ENCODE measurements around the gene PCDHGC3.

PCDHGC3 gene

DNA sequence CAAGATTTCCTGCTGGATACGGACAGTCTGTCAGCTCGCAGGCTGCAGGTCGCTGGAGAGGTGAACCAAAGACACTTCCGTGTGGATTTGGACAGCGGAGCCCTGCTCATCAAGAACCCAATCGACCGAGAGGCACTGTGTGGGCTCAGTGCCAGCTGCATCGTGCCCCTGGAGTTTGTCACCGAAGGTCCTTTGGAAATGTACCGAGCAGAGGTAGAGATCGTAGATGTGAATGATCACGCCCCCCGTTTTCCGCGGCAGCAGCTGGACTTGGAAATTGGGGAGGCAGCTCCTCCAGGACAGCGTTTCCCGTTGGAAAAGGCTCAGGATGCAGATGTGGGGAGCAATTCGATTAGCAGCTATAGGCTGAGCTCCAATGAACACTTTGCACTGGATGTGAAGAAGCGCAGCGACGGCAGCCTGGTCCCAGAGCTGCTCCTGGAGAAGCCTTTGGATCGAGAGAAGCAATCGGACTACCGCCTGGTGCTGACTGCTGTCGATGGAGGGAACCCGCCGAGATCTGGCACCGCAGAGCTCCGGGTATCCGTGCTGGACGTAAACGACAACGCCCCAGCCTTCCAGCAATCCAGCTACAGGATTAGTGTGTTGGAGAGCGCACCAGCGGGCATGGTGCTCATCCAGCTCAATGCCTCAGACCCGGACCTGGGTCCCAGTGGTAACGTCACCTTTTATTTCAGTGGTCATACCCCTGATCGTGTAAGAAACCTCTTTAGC, 9.7 kb downstream of the PCDHGC3 start:
- no peak for DNase-seq (ENCODE audit: low spot score)

DNA sequence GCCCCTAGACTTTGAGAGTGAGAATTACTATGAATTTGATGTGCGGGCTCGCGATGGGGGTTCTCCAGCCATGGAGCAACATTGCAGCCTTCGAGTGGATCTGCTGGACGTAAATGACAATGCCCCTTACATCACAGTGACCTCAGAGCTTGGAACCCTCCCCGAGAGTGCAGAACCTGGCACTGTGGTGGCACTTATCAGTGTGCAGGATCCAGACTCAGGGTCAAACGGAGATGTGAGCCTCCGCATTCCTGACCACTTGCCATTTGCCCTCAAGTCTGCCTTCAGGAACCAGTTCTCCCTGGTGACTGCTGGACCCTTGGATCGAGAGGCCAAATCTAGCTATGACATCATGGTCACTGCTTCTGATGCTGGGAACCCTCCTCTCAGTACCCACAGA, 10.3 kb downstream of the PCDHGC3 start:
- DNase-seq (ENCODE audit: low spot score), result no peak

DNA sequence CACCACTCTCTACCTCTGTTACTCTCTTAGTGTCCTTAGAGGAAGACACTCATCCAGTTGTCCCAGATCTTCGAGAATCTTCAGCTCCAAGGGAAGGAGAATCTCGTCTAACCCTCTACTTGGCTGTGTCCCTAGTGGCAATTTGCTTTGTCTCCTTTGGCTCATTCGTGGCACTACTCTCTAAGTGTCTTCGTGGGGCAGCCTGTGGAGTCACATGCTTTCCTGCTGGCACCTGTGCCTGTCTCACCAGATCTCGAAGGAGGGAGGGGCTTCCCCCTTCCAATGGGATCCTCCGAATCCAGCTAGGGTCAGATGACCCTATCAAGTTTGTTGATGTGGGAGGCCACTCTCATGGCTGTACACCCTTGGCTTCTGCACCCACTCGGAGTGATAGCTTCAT, 11.4 kb downstream of the PCDHGC3 start:
- DNase-seq (ENCODE audit: low spot score), result no peak

DNA sequence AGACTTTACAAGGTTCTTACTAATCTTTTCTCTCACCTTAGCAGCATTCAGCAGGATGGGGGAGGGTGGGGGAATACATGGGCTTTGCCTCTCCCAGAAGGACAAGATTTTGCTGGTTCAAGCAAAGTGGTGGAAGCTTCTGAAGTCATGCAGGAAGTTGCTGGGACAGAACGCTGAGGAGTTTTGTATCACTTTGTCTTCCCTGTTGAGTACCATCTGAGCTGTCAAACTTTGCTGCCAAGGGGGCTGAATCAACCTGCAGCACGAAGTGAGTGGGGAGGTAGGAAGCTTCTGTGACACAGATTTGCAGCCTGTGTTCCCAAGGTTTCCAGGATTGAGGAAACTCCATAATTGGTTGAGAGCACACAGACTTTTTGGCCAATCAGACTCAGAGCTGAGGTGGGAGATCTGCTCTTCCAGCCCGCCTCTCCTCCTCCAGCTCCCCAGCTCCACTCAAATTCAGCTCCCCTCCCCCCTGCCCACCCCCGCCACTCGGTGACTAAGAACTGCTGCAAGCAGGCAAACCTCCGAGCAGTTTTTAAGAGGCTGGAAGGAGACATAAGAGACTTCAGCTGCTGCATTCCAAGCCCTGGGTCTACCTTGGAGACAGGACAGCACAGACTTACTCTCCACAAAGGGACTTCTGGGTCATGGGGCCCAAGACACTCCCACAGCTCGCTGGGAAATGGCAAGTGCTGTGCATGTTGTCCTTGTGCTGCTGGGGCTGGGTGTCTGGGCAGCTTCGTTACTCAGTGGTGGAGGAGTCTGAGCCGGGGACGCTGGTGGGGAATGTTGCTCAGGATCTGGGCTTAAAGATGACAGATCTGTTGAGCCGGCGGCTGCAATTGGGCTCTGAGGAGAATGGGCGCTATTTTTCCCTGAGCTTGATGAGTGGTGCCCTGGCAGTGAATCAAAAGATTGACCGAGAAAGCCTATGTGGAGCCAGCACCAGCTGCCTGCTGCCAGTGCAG, 13.1 kb downstream of the PCDHGC3 start, which contains the start of gene PCDHGC5:
Gene PCDHGC5 (plus strand): TSS at position 491 of the 971 bp plus-strand sequence. CDS start 160 bp downstream, at position 651.
- DNase-seq (ENCODE audit: low spot score), result no peak

DNA sequence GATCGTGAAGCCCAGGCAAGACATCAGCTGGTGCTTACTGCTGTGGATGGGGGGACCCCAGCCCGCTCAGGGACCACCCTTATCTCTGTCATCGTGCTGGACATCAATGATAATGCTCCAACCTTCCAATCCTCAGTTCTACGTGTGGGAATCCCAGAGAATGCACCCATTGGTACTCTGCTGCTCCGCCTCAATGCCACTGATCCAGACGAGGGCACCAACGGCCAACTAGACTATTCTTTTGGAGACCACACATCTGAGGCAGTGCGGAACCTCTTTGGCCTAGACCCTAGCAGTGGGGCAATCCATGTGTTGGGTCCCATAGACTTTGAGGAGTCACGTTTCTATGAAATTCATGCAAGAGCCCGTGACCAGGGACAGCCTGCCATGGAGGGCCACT, 14.1 kb downstream of the PCDHGC3 start:
- no peak for DNase-seq (ENCODE audit: low spot score)

DNA sequence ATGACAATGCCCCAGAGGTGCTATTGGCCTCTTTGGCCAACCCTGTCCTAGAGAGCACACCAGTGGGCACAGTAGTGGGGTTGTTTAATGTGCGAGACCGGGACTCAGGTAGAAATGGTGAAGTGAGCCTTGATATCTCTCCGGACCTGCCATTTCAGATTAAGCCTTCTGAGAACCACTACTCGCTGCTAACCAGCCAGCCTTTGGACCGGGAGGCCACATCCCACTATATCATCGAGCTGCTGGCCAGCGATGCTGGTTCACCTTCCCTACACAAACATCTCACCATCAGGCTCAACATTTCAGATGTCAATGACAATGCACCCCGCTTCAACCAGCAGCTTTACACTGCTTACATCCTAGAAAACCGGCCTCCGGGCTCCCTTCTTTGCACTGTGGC, 14.5 kb downstream of the PCDHGC3 start:
- DNase-seq (ENCODE audit: low spot score), result no peak

DNA sequence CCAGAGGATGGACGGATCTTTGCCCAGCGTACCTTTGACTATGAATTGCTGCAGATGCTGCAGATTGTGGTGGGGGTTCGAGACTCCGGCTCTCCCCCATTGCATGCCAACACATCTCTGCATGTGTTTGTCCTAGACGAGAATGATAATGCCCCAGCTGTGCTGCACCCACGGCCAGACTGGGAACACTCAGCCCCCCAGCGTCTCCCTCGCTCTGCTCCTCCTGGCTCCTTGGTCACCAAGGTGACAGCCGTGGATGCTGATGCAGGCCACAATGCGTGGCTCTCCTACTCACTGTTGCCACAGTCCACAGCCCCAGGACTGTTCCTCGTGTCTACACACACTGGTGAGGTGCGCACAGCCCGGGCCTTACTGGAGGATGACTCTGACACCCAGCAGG, 15.0 kb downstream of the PCDHGC3 start:
- DNase-seq (ENCODE audit: low spot score), result no peak

DNA sequence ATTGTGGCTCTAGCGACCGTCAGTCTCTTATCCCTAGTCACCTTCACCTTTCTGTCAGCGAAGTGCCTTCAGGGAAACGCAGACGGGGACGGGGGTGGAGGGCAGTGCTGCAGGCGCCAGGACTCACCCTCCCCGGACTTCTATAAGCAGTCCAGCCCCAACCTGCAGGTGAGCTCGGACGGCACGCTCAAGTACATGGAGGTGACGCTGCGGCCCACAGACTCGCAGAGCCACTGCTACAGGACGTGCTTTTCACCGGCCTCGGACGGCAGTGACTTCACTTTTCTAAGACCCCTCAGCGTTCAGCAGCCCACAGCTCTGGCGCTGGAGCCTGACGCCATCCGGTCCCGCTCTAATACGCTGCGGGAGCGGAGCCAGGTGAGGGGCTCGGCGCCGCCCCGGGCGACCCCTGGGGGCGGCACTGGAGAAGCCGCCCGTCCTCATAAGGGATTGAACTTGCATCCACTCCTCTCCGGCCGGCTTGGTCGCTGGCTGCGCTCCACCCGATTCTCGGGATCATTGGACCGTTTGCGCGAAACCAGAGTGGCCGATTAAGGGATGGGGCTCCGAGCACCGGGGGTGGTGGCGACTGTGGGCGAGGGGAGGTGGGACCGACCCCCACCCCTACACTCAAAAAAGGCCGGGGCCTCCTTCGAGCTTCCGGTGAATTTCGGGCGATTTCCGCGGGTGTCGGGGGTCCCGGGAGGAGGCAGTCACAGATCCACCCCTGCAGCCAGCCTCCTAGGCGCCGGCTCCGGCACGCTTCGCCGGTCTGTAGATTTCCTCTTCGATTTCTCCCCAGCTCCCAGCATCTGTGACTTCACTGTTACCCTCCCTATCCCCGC, 15.8 kb downstream of the PCDHGC3 start:
- DNase-seq (ENCODE audit: low spot score), result no peak

DNA sequence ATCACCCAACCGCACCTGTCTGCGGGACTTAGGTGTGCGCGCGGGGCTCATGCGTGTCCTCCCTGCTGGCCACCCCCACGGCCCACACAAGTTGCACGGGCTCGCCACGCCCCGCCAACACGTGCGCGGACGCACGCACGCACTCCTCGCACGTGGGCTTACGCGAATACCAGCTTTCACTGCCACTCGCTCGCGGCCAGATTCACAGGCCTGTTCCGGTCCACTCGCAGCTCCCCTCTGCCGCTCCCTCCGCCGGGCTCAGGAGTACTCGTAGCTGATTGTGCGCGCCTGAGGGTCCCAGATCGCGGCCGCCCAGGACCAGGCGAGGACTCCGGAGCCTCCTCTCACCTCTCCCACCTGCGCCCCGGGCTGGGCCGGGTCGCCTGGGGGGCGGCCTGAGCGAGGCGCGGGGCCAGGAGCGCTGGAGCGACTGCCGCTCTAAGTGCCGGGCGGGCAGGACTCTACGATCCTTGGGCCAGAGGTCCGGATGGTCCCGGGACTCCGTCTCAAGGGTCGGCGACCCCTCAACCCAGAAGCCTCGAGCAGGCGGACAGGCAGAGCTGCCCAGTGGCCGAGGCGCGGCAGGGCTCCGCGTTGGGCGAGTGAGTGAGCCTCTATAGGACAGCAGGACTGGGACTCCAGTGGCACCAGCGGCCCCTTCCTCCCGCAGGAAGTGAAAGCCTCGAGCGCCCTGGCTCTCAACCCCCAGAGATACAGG, 16.6 kb downstream of the PCDHGC3 start:
- no peak for DNase-seq (ENCODE audit: low spot score)

DNA sequence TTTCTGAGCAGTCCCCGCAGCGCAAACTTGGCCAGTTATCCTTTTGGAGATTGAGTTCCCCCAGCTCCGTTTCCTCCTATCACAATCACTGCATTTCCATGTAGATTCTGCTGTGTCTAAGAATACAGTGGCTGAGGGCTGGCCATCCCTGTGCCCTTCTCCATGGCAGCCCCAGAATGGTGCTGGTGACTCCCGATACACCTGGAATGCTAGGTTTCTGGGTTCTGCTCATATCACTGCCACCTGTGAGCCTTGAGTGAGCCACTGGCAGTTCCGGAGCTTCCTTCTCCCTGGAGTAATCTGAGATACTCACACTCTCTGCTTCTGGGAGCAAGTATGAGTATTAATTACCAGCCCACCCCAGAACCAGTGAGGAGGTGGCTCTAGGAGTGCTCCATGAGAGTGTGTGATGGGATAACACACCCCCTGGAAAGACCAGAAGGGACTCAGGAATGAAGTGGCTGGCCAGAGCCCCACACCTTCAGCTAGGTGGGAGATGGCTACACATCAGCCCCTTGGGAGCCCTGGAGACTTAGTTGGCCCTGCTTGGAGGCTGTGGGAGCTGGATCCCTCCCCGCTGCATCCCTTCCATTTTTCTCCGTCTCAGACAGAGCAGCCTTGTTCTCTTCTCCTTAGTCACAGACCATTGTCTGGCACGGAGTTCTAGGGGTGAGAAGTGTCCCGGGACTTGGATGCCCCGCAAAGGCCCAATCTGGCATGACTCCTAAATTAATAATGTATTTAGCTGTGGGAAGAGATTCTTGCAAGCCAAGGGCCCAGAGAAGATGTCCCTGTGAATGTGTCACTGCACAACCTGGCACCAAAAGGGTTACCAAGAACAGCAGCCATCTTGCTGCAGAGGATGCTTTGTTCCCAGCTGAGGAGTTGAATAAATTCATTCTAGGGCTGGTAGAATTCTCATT, 18.0 kb downstream of the PCDHGC3 start:
- DNase-seq (ENCODE audit: low spot score), result no peak

DNA sequence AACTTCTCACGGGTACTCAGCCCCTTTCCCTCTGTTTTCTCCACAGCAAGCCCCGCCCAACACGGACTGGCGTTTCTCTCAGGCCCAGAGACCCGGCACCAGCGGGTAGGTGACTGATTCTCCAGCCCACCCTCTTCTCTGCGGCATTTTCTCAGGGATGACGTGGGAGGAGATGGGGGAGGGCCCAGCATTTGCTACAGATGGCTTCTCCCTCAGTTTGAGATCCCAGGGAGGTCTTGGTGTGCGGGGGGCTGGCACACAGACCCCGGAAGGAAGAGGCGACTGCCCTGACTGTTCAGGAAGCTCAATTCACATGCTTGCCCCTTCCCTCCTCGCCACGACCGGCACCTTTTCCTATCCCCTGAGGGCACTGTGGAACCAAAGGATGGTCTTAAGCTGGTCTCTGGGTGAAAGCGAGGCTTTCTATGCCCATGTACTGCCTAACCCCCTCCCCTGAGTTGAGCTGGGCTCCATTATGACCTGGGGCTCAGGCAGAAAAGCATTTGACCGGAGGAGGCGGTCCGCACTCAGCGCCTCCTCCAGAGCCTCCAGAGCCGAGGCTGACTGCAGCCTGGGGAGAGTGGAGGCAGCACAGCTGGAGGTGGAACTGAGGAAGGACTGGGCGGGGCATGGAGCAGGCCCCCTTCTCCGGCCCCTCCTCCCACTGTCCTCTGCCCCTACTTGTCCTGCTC, 19.1 kb downstream of the PCDHGC3 start:
- DNase-seq (ENCODE audit: low spot score), result no peak

DNA sequence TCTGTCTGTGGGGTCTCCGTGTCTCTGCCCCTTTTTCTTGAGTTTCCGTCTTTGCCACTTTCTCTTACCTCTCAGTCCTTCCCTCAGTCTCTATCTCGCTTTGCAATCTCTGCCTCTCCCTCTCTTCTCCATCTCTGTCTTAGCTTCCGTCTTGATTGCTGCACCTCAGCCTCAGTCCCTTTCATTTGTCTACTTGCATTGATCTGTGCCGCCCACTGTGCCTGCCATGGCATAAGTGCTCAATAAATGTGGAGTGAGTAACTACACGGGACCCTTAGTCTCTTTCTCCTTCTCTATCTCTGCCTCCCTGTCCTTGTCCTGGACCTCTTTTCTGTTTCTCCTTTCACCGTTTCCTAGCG, 19.7 kb downstream of the PCDHGC3 start:
- DNase-seq (ENCODE audit: low spot score), result no peak

DNA sequence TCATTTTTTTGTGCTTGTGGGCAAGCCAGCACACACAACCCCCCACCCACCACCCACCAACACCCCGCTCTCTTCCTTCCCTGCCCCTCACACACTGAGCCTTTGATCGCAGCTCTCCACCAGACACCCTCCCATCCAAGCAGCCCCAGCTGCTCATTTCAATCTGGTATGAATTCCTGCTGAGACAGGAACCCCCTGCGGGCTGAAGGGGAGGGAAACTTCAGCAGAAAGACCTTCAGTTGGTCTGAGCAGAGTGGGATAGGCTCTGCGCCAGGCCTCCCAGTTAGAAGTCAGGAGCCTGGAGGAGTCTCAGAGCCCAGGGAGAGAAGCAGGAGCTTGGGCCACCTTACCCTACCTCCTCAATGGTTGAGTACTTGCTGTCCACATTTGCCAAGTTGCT, 20.3 kb downstream of the PCDHGC3 start:
- DNase-seq (ENCODE audit: low spot score), result no peak

DNA sequence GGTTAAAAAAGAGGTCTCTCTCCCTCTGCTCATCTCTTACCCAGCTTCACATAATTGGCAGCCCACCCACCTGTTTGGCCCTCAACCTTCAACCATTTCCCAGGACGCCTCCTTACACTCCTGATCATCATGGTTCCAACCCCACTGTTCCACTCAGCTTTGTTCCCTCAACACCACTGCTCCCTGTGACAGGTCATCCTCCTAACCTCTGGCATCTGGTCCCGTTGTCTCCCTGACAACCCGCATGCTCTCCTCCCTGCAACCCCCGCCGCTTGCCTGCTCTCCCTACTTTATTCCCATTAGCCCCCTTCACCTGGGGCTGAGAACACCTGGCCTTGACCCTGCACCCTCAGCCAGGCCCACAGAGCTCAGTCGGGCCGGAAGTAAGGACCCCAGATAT, 26.0 kb downstream of the PCDHGC3 start:
- no peak for DNase-seq (ENCODE audit: low spot score)

DNA sequence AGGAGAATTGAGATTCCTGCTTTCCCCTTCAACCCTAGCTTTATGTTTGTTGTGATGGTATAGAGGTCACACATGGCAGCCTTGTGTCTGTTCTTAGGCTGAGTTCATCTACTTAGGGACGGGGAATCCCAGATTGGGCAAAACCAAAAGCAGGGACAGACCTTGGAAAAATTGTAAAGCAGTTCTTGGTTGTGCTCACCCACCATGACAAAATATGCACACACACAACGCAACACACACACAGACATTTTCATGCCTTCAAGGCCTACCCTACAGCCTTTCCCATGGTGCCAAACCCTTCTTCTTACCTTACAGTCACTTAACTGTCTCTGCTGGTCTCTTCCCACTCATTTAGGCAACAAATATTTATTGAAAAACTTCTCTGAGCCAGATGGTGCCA, 27.9 kb downstream of the PCDHGC3 start:
- no peak for DNase-seq (ENCODE audit: low spot score)

DNA sequence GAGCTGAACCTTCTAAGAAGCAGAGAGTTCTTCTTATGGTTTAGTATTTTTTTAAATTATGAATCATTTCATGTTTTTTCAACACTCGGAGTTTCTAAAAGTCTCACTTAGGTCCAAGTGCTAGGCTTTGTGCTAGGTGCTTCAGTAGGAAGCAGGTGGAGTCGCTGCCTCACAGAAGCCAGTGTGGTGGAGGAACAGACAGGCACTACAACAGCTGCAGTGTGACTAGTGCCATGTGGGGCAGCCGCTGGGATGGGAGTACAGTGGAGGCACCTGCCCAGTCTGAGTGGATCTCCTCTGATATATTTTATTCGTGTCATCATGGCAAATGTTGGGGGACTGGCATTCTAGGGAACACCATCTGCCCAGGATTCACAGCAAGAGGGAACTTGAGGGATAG, 28.4 kb downstream of the PCDHGC3 start:
- DNase-seq (ENCODE audit: low spot score), result no peak

DNA sequence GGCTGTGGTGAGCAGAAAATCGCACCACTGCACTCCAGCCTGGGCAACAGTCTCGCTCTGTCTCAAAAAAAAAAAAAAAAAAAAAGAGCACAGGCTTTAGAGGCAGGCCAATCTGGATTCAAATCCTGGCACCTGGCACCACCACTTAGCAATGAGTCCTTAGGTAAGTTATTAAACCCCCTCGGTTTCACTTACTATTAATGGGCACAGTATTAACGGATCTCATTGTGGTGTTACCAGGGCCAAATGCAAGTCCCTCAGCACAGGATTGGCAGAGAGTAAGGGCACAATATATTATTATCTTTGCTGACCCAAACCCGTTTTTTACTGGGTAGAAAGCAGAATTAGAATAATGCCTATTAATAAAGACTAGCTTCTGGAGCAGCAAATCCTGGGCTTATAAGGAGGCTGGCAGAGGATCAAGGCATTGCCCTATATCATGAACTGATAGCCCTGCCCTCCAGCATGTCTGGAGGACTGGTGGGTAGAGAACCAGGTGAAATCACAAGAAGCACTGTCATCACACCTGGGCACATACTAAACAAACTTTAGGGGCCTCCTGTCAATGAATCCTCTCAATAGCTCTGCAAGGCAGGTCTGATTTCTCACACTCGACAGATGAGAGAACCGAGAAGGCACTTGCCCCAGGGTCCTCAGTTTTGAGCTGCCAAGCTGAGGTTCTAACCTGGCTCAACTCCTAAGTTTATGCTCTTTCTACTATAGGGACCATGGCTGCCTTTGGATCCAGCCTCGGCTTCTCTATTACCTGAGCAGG, 30.8 kb downstream of the PCDHGC3 start:
- DNase-seq (ENCODE audit: low spot score), result no peak

DNA sequence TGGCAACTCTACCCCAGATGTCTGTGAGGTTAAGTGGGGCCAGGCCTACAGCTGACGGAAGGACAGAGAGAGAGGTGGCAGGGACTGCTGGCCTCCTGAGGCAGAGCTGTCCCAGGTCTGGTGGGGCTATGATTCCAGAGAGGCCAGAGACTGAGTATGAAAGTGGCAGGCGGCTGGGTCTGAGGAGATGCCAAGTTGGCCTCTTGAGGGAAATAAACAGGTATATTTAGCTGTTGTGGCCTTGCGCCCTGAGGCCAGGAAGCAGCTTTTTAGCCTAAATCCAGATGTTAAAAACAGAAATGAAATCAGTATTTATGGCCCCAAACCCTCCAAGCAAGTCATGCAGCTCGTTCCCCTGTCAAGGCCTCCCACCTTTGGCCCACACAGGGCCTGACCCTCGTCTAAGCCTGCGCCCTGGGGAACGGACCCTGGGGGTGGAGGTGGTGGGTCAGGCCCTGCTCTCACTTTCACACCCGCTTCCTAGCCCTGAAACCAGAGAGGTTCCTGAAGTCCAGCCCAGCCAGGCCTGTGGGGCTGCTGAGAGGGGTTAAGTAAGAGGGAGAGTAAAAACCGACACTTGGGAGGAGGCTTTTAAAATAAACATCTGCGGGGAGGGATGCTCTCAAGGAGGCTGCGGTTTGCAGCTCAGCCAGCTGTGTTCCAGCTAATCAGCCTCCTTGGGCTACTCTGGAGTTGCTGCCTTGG, 31.8 kb downstream of the PCDHGC3 start:
- DNase-seq (ENCODE audit: low spot score), result no peak

DNA sequence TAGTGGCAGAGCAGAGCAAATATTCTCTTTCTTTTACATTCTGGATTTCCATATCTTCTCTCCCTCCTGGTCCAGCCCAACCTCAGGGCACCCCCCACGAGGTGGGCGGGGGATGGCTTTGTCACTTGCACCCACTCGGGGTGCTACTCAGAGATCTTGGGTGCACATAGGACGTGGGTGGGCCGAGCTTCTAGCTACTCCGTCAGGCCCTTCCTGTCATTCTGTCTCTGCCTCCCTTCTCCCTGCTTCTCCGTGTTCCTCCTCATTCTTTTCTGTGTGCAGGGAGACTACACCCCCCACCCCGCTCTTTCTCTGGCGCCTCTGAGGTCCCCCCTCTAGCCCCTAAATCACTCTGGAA, 32.7 kb downstream of the PCDHGC3 start:
- no peak for DNase-seq (ENCODE audit: low spot score)

Data from CD4-positive, alpha-beta T cell treated with Interleukin-15 for 4 hours (primary cell).